Measurements from ENCODE around the gene C8B.

GRCh38 chr1:56898005-56898373, 67.8 kb downstream of the C8B start:
- TF ChIP-seq KLF16 (IDR thresholded peaks at IDR 0.05), result no peak
- no peak for TF ChIP-seq MCM7 (IDR thresholded peaks at IDR 0.05)
- TF ChIP-seq SMC3 (conservative IDR thresholded peaks at IDR 0.05; ENCODE audit: insufficient read depth, low read depth, low read length), result no peak
- TF ChIP-seq MAZ (CRISPR knock-in tag; conservative IDR thresholded peaks at IDR 0.05 in 1 of 2, IDR thresholded peaks at IDR 0.05 in 1 of 2), result no peak
- TF ChIP-seq MYC (IDR thresholded peaks at IDR 0.05; ENCODE audit: low read depth, low read length), result no peak
- no peak for TF ChIP-seq MYC (CRISPR knock-in tag; IDR thresholded peaks at IDR 0.05; ENCODE audit: borderline replicate concordance, low read depth)
- TF ChIP-seq, protein P1, sequence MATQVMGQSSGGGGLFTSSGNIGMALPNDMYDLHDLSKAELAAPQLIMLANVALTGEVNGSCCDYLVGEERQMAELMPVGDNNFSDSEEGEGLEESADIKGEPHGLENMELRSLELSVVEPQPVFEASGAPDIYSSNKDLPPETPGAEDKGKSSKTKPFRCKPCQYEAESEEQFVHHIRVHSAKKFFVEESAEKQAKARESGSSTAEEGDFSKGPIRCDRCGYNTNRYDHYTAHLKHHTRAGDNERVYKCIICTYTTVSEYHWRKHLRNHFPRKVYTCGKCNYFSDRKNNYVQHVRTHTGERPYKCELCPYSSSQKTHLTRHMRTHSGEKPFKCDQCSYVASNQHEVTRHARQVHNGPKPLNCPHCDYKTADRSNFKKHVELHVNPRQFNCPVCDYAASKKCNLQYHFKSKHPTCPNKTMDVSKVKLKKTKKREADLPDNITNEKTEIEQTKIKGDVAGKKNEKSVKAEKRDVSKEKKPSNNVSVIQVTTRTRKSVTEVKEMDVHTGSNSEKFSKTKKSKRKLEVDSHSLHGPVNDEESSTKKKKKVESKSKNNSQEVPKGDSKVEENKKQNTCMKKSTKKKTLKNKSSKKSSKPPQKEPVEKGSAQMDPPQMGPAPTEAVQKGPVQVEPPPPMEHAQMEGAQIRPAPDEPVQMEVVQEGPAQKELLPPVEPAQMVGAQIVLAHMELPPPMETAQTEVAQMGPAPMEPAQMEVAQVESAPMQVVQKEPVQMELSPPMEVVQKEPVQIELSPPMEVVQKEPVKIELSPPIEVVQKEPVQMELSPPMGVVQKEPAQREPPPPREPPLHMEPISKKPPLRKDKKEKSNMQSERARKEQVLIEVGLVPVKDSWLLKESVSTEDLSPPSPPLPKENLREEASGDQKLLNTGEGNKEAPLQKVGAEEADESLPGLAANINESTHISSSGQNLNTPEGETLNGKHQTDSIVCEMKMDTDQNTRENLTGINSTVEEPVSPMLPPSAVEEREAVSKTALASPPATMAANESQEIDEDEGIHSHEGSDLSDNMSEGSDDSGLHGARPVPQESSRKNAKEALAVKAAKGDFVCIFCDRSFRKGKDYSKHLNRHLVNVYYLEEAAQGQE (IDR thresholded peaks at IDR 0.05; ENCODE audit: borderline replicate concordance), result no peak
- TF ChIP-seq, protein P1 (CRISPR knock-in tag; IDR thresholded peaks at IDR 0.05; ENCODE audit: low read depth), result no peak
- TF ChIP-seq POLR2A (conservative IDR thresholded peaks at IDR 0.05), result no peak
- no peak for TF ChIP-seq TEAD2 (tag; IDR thresholded peaks at IDR 0.05)
- no peak for TF ChIP-seq ATF7 (IDR thresholded peaks at IDR 0.05)
- no peak for TF ChIP-seq NFIC (IDR thresholded peaks at IDR 0.05)
- no peak for TF ChIP-seq SIN3A (IDR thresholded peaks at IDR 0.05; ENCODE audit: borderline replicate concordance in 2 of 2, control insufficient read depth in 1 of 2, low read depth in 2 of 2, low read length in 2 of 2)
- no peak for TF ChIP-seq ZNF24 (IDR thresholded peaks at IDR 0.05)
